Nephron progenitor cell (in vitro differentiated cells): ENCODE measurements around the gene ZWILCH.

Experiments
- DNase-seq: peaks from one replicate; pipeline ENCODE4 v3.0.0; 2021
- H3K27ac Mint-ChIP-seq: 2 replicates; pipeline ENCODE4 v1.8.0; 2021; ENCODE audit warnings: mild to moderate bottlenecking, moderate library complexity, mixed read lengths
- H3K27me3 Mint-ChIP-seq: 2 replicates; pipeline ENCODE4 v1.8.0; 2021; ENCODE audit warnings: mild to moderate bottlenecking, low read depth, mixed read lengths; ENCODE audit not compliant: poor library complexity
- H3K36me3 Mint-ChIP-seq: 2 replicates; pipeline ENCODE4 v1.8.0; 2021; ENCODE audit warnings: low read depth, mixed read lengths
- H3K4me1 Mint-ChIP-seq: 2 replicates; pipeline ENCODE4 v1.8.0; 2021; ENCODE audit warnings: mixed read lengths
- H3K4me3 Mint-ChIP-seq: 2 replicates; pipeline ENCODE4 v1.8.0; 2021; ENCODE audit warnings: mild to moderate bottlenecking, moderate library complexity, mixed read lengths
- H3K9me3 Mint-ChIP-seq: 2 replicates; pipeline ENCODE4 v1.8.0; 2021; ENCODE audit warnings: mild to moderate bottlenecking, moderate library complexity, mixed read lengths
- TF ChIP-seq, protein P1 (sequence below): fragments of 200-600 bp; sonication (generic); IDR thresholded peaks from 2 replicates; pipeline ENCODE4 v1.5.0; 2021; ENCODE audit warnings: antibody characterized with exemption

ZWILCH gene

DNA sequence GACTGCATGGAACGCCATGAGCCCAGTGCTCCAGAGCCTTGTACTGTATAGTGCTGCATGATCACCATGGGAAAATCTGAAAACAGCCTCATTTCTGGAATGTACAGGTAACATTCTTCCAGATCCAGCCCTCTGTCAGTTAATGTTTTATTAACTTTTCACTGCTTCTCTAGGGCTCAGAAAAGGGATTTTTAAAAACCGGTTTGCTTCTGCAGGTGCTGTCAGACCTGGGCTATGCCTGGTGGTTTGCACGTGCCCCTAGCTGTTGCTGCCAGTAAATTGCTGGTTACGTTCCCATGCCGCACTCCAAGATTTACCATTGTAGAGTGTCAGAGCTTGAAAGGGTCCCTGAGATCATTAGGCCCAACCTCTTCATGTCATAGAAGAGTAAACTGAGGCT, 16.6 kb upstream of the ZWILCH start:
- no peak overlapping the region for H3K27ac Mint-ChIP-seq
- H3K4me1 Mint-ChIP-seq: no peaks in the 10 kb centered on the region
- H3K4me3 Mint-ChIP-seq: no peak overlapping the region
- TF ChIP-seq, protein P1, sequence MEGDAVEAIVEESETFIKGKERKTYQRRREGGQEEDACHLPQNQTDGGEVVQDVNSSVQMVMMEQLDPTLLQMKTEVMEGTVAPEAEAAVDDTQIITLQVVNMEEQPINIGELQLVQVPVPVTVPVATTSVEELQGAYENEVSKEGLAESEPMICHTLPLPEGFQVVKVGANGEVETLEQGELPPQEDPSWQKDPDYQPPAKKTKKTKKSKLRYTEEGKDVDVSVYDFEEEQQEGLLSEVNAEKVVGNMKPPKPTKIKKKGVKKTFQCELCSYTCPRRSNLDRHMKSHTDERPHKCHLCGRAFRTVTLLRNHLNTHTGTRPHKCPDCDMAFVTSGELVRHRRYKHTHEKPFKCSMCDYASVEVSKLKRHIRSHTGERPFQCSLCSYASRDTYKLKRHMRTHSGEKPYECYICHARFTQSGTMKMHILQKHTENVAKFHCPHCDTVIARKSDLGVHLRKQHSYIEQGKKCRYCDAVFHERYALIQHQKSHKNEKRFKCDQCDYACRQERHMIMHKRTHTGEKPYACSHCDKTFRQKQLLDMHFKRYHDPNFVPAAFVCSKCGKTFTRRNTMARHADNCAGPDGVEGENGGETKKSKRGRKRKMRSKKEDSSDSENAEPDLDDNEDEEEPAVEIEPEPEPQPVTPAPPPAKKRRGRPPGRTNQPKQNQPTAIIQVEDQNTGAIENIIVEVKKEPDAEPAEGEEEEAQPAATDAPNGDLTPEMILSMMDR: no peak
- DNase-seq: no peak
- H3K9me3 Mint-ChIP-seq: no peaks in the 10 kb centered on the region
- H3K27me3 Mint-ChIP-seq: no peaks in the 10 kb centered on the region
- H3K36me3 Mint-ChIP-seq: peaks cover 22% of the 10 kb centered on the region

DNA sequence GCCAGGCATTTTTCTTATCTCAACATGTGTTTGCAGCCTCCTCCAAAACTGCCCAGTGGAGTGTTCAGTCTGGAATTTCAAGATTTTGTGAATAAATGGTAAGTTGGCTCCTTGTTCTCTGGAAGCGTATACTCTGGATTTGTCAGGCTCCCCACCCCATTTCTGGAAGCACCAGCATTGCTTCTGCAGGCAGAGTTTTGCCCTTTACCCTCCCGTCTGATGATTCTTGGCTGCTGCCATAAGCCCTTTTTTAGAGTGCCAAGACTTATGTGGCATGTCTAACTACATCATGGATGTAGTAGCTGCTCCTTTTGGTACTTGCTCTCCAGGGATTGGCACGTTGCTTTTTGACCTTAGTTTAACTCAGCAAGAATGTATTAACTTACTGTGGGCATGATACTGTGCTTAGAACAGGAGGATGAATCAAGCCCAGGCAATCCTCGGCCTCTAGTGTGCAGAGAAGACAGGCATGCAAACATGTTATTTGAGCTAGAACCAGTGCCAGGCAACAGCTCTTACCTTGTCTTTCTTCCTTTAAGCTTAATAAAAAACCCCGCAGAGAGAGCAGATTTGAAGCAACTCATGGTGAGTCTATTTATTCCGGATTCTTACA, 15.8 kb upstream of the ZWILCH start:
- Mint-ChIP-seq H3K27me3 (no peaks in the 10 kb centered on the region), H3K4me3 (no peak overlapping the region), H3K4me1 (no peaks in the 10 kb centered on the region), H3K36me3 (peaks cover 23% of the 10 kb centered on the region), H3K9me3 (no peaks in the 10 kb centered on the region), H3K27ac (no peak overlapping the region)
- no peak for DNase-seq
- TF ChIP-seq, protein P1: no peak

GRCh38 chr15:66491846-66492245, 13.3 kb upstream of the ZWILCH start:
- TF ChIP-seq, protein P1: no peak
- H3K27me3 Mint-ChIP-seq: no peaks in the 10 kb centered on the region
- no peak overlapping the region for H3K4me3 Mint-ChIP-seq
- H3K36me3 Mint-ChIP-seq: peaks cover 26% of the 10 kb centered on the region
- H3K27ac Mint-ChIP-seq: peak overlapping the region; percentile 57
- H3K9me3 Mint-ChIP-seq: no peaks in the 10 kb centered on the region
- DNase-seq: no peak
- peaks cover 5% of the 10 kb centered on the region for H3K4me1 Mint-ChIP-seq

DNA sequence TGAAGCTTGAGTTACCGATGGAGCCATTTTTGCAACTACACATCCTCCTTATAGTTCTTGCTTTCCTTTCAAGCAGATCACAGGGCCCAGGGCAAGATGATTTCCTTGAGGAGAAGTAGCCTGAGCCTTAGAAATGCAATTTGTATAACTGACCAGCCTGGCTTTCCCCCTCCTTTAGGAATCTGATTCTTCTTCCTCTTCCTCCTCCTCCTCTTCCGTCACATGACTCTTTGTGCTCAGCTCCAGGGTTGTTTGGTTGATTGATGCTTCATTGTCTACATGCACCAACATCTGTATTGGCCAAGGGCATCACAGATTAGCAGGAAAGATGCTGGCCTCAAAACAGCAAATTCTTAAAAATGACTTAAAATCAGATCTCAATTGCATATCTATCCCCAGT, 10.9 kb upstream of the ZWILCH start:
- Mint-ChIP-seq H3K9me3 (no peaks in the 10 kb centered on the region), H3K27me3 (no peaks in the 10 kb centered on the region), H3K36me3 (peaks cover 36% of the 10 kb centered on the region), H3K27ac (peak overlapping the region; percentile 64), H3K4me1 (peaks cover 11% of the 10 kb centered on the region), H3K4me3 (no peak overlapping the region)
- no peak for DNase-seq
- TF ChIP-seq, protein P1: no peak

DNA sequence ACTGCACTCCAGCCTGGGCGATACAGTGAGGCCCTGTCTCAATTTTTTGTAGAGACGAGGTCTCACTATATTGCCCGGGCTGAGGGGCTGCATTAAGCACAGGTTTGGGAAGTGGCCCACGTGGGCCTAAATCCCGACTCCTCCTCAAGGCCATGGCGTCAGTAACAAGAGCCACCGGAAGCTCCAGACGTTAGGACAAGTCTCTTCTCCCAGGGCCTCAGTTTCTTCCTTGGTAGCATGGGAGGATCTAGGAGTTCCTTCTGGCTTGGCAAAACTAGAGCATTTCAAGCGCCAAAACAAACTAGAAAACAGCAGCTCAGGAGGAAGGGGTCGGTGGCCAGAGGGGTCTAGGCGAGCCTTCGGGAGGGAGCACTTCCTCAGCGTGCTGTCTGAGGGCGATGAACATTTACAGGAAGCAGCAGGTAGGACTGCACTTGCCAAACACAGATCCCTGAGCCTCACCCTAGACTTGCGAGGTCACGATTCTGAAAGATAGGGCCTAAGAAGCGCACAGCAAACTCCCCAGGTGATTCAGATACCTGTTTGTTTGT, 8.1 kb upstream of the ZWILCH start:
- Mint-ChIP-seq H3K4me3 (peak overlapping the region; percentile 95), H3K27me3 (no peaks in the 10 kb centered on the region), H3K36me3 (peaks cover 53% of the 10 kb centered on the region), H3K27ac (peak overlapping the region; percentile 91), H3K4me1 (peaks cover 14% of the 10 kb centered on the region), H3K9me3 (no peaks in the 10 kb centered on the region)
- TF ChIP-seq, protein P1: no peak
- peak; percentile 10 for DNase-seq
